Fibroblast of lung (primary cell): Measurements from ENCODE around the gene DHH. TPM values are rescaled to one million over a fixed set of nuclear protein-coding genes. Genes with fewer than 3 reads are reported as not detected.

Source experiments
- DNase-seq, 2 donors: peaks; one replicate each; pipeline versions ENCODE4 v3.0.0 to v3.0.0-alpha.2; 2010; ENCODE audit warnings: low read depth in 2 of 2
- H2AFZ ChIP-seq: 2 replicates; pipeline ENCODE4 v1.5.1; 2012; ENCODE audit warnings: low read length, control low read depth, inconsistent platforms
- H3K27ac ChIP-seq: 2 replicates; pipeline ENCODE4 v1.5.1; 2011; ENCODE audit warnings: low read length, control low read depth; ENCODE audit not compliant: insufficient read depth
- H3K27me3 ChIP-seq: 2 replicates; pipeline ENCODE4 v1.5.1; 2011; ENCODE audit warnings: mild to moderate bottlenecking, low read length; ENCODE audit not compliant: control insufficient read depth, insufficient read depth
- H3K36me3 ChIP-seq: 2 replicates; pipeline ENCODE4 v1.5.1; 2011; ENCODE audit warnings: low read length; ENCODE audit not compliant: control insufficient read depth, insufficient read depth
- H3K4me1 ChIP-seq: 2 replicates; pipeline ENCODE4 v1.5.1; 2011; ENCODE audit warnings: low read length; ENCODE audit not compliant: control insufficient read depth, insufficient read depth; ENCODE audit errors: extremely low read depth
- H3K4me2 ChIP-seq: 2 replicates; pipeline ENCODE4 v1.5.1; 2011; ENCODE audit warnings: low read length, control low read depth; ENCODE audit not compliant: insufficient read depth; ENCODE audit errors: extremely low read depth
- H3K4me3 ChIP-seq, 4 experiments: fragments of 200-600 bp in 1 of 4; sonication (generic) in 1 of 4; replicated peaks in 1 of 4; 2 replicates each; pipeline ENCODE4 v1.5.1; 2011 to 2016; ENCODE audit warnings: low read length in 4 of 4, low read depth in 3 of 4, mild to moderate bottlenecking in 3 of 4, control low read depth in 2 of 4, inconsistent platforms in 1 of 4, mixed read lengths in 1 of 4; ENCODE audit not compliant: insufficient read depth in 1 of 4; ENCODE audit errors: control extremely low read depth in 1 of 4
- H3K79me2 ChIP-seq: 2 replicates; pipeline ENCODE4 v1.5.1; 2012; ENCODE audit warnings: mild to moderate bottlenecking, low read length, inconsistent platforms; ENCODE audit not compliant: control insufficient read depth, insufficient read depth
- H3K9ac ChIP-seq: 2 replicates; pipeline ENCODE4 v1.5.1; 2011; ENCODE audit warnings: mild to moderate bottlenecking, low read length, control low read depth; ENCODE audit not compliant: insufficient read depth
- H3K9me3 ChIP-seq: 2 replicates; pipeline ENCODE4 v1.5.1; 2012; ENCODE audit warnings: low read depth, low read length; ENCODE audit not compliant: control insufficient read depth, insufficient read depth
- H4K20me1 ChIP-seq: 2 replicates; pipeline ENCODE4 v1.5.1; 2011; ENCODE audit warnings: low read length; ENCODE audit not compliant: control insufficient read depth, insufficient read depth; ENCODE audit errors: extremely low read depth
- CTCF ChIP-seq, 2 donors: IDR thresholded peaks in 1 of 2; conservative IDR thresholded peaks in 1 of 2; 1 replicate in 1 of 2; 2 replicates in 1 of 2; pipeline ENCODE4 v1.5.1; 2011 to 2012; ENCODE audit warnings: low read length in 2 of 2, control low read depth in 1 of 2, inconsistent platforms in 1 of 2, low read depth in 1 of 2, mild to moderate bottlenecking in 1 of 2
- EZH2 ChIP-seq: IDR thresholded peaks from 2 replicates; pipeline ENCODE4 v1.5.1; 2012; ENCODE audit warnings: low read length, control low read depth, mild to moderate bottlenecking; ENCODE audit errors: missing control alignments
- polyA plus RNA-seq, 2 donors: library from polyadenylated mRNA; depleted of rRNA in 1 of 2; stranded (reverse) in 1 of 2; unstranded in 1 of 2; fragments of >200 nt; gene quantifications; 2 replicates each; pipeline ENCODE4 v1.2.1, GENCODE V29; 2011 to 2012; ENCODE audit warnings: missing spikeins in 1 of 2
- total RNA-seq: library from RNA; depleted of rRNA; stranded (reverse); fragments of >200 nt; gene quantifications from 2 replicates; pipeline ENCODE4 v1.2.1, GENCODE V29; 2014

Gene DHH
- total and polyA plus RNA-seq, 2 donors (not counting 1 experiment from before 2014, with no cell fraction given), result under 0.01 to 0.01 TPM

DNA sequence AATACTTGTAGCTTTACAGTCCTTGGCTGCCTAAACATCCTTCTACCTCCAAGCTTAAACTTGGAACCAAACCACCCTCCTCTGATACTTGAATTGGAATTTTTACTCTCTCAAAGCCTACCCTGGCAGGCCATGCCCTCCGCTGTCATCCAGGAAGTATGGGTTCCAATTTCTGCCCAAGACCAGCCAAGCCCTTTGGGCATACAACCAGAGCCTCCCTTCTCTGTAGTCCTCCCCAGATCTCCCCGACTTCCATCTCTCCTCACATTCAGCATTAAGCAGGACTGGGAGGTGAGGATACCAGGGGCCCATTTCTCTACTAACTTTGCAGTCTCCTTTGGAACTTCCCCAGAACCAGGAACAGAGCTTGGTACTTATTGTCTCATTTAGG, 369 bp upstream of the DHH start:
- no peak overlapping the region for H3K4me3 ChIP-seq
- H2AFZ ChIP-seq, result no peak overlapping the region
- H4K20me1 ChIP-seq, result no peaks in the 10 kb centered on the region
- no peaks in the 10 kb centered on the region for H3K79me2 ChIP-seq
- TF ChIP-seq EZH2 (peak; percentile 7), CTCF (conservative IDR thresholded peaks at IDR 0.05 in 1 of 2, IDR thresholded peaks at IDR 0.05 in 1 of 2; ENCODE audit: low read depth in 1 of 2, low read length in 2 of 2) (no peak)
- no peak overlapping the region for H3K27ac ChIP-seq
- peaks cover 21% of the 10 kb centered on the region for H3K27me3 ChIP-seq
- H3K9me3 ChIP-seq, result no peaks in the 10 kb centered on the region
- peaks cover 5% of the 10 kb centered on the region for H3K36me3 ChIP-seq
- H3K4me1 ChIP-seq, result peaks cover 7% of the 10 kb centered on the region
- no peak overlapping the region for H3K9ac ChIP-seq
- H3K4me2 ChIP-seq, result no peak overlapping the region
- no peak for DNase-seq

DNA sequence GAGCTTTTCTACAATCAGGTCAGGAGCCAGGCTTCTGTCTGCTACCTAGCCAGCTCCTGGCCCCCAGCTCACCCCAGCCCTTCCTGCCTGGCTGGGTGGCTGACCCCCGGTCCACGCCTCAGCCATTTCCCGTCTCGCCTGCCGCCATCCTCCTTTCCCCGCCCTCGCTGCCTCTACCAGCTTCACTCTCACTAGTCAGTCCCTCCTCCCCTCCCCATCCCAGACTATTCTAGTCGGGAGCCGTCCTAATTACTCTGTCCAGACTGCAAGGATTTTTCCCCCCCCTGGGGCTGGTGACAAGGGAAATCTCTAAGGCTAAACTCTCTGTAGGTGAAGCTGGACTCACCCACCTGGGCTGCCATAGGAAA, 825 bp downstream of the DHH start:
- H3K27ac ChIP-seq, result no peak overlapping the region
- peak; percentile 73 for TF ChIP-seq EZH2
- TF ChIP-seq CTCF (conservative IDR thresholded peaks at IDR 0.05 in 1 of 2, IDR thresholded peaks at IDR 0.05 in 1 of 2; ENCODE audit: low read depth in 1 of 2, low read length in 2 of 2), result no peak
- peaks cover 5% of the 10 kb centered on the region for H3K36me3 ChIP-seq
- DNase-seq, result no peak
- H2AFZ ChIP-seq, result no peak overlapping the region
- no peaks in the 10 kb centered on the region for H3K79me2 ChIP-seq
- peaks cover 7% of the 10 kb centered on the region for H3K4me1 ChIP-seq
- peak overlapping the region; percentile 9 for H3K4me2 ChIP-seq
- H3K27me3 ChIP-seq, result peaks cover 21% of the 10 kb centered on the region
- H3K9me3 ChIP-seq, result no peaks in the 10 kb centered on the region
- H3K9ac ChIP-seq, result no peak overlapping the region
- H4K20me1 ChIP-seq, result no peaks in the 10 kb centered on the region
- peak overlapping the region in 1 of 4 experiments; percentile 33 for H3K4me3 ChIP-seq

DNA sequence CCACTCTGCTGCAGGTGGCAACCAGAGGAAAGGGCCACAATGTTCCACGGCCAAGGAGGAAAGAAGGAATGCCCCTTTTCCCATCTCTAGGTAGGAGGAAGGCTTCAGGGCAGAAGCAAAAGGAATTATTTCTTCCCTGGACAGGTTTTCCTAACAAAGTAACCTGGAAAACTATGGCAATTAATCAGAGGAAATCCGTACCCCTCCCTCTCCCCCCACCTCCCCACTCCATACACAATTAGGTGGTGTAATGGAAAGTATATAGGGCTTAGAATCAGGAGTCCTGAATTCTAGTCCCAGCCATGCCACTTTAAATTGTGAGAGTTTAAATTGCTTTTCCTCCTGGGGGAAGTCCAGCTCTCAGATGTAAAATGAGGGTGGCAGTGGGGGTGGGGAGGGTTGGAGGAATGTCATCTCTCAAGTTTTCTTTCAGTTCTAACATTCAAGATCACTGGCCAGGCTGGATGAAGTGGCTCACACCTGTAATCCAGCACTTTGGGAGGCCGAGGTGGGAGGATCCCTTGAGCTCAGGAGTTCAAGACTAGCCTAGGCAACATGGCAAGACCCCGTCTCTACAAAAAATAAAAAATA, 1.7 kb downstream of the DHH start:
- DNase-seq, result no peak
- Histone ChIP-seq H4K20me1 (no peaks in the 10 kb centered on the region), H2AFZ (no peak overlapping the region), H3K9ac (no peak overlapping the region), H3K36me3 (peaks cover 5% of the 10 kb centered on the region), H3K27ac (no peak overlapping the region), H3K9me3 (no peaks in the 10 kb centered on the region), H3K4me1 (peaks cover 9% of the 10 kb centered on the region), H3K27me3 (peaks cover 21% of the 10 kb centered on the region), H3K79me2 (no peaks in the 10 kb centered on the region), H3K4me2 (no peak overlapping the region), H3K4me3 (no peak overlapping the region)
- TF ChIP-seq EZH2 (no peak), CTCF (conservative IDR thresholded peaks at IDR 0.05 in 1 of 2, IDR thresholded peaks at IDR 0.05 in 1 of 2; ENCODE audit: low read depth in 1 of 2, low read length in 2 of 2) (no peak)
